Caco-2 (cell line): ENCODE data around the gene CACNA1H. TPM values are rescaled to one million over a fixed set of nuclear protein-coding genes. Genes with fewer than 3 reads are reported as not detected.

ENCODE experiments used
- BruUV-seq: library from RNA; stranded (reverse); fragments of 400-500 nt; replicated peaks from 2 replicates; lab custom pipeline; 2021; lab: Mats Ljungman, UMichigan
- CTCF ChIA-PET: fragments of 300-600 bp; sonication (Branson Sonifier 250); formaldehyde crosslinking; loops from one replicate; lab custom pipeline; 2022; ENCODE audit warnings: antibody characterized with exemption; lab: Charles Lee
- POLR2A ChIA-PET: fragments of 300-600 bp; sonication (Branson Sonifier 250); formaldehyde crosslinking; loops from one replicate; lab custom pipeline; 2022; ENCODE audit warnings: antibody characterized with exemption; lab: Charles Lee
- DNase-seq, 2 experiments: peaks; one replicate each; pipeline versions ENCODE4 v3.0.0 to v3.0.0-alpha.2; 2020 to 2022
- H3K27me3 ChIP-seq: replicated peaks from 2 replicates; pipeline ENCODE4 v1.6.0; 2011; ENCODE audit warnings: low read length; ENCODE audit not compliant: control insufficient read depth, insufficient read depth
- H3K36me3 ChIP-seq: 2 replicates; pipeline ENCODE4 v1.5.1; 2011; ENCODE audit warnings: low read length; ENCODE audit not compliant: control insufficient read depth, insufficient read depth
- H3K4me1 ChIP-seq: fragments of 250-450 bp; sonication (Bioruptor Pico); 2 replicates; pipeline ENCODE4 v1.5.1; 2020; ENCODE audit warnings: mild to moderate bottlenecking
- H3K4me3 ChIP-seq: 2 replicates; pipeline ENCODE4 v1.5.1; 2011; ENCODE audit warnings: low read depth, mild to moderate bottlenecking, control low read depth, low read length
- H3K9me3 ChIP-seq: fragments of 250-450 bp; sonication (Bioruptor Pico); 2 replicates; pipeline ENCODE4 v1.5.1; 2020; ENCODE audit warnings: mild to moderate bottlenecking, moderate library complexity
- H3K27ac Mint-ChIP-seq: one replicate; pipeline ENCODE4 v1.8.0; 2022; ENCODE audit warnings: mixed read lengths; ENCODE audit not compliant: unreplicated experiment
- H3K27me3 Mint-ChIP-seq: one replicate; pipeline ENCODE4 v1.8.0; 2022; ENCODE audit warnings: mixed read lengths; ENCODE audit not compliant: insufficient read depth, unreplicated experiment
- H3K36me3 Mint-ChIP-seq: one replicate; pipeline ENCODE4 v1.8.0; 2022; ENCODE audit warnings: mild to moderate bottlenecking, mixed read lengths; ENCODE audit not compliant: insufficient read depth, unreplicated experiment
- H3K4me1 Mint-ChIP-seq: one replicate; pipeline ENCODE4 v1.8.0; 2022; ENCODE audit warnings: low read depth, mixed read lengths; ENCODE audit not compliant: unreplicated experiment
- H3K4me3 Mint-ChIP-seq: one replicate; pipeline ENCODE4 v1.8.0; 2022; ENCODE audit warnings: mild to moderate bottlenecking, moderate library complexity, mixed read lengths; ENCODE audit not compliant: unreplicated experiment
- H3K9me3 Mint-ChIP-seq: one replicate; pipeline ENCODE4 v1.8.0; 2022; ENCODE audit warnings: mixed read lengths; ENCODE audit not compliant: unreplicated experiment
- intact Hi-C: fragments of 100-400 bp; cut with micrococcal nuclease; formaldehyde crosslinking; loops from one replicate; pipeline ENCODE4 v1.10.0; 2022; ENCODE audit not compliant: unreplicated experiment
- total RNA-seq: library from RNA; stranded (reverse); gene quantifications from 2 replicates; pipeline ENCODE4 v1.2.3, GENCODE V29; 2022
- TF ChIP-seq, protein P1 (sequence below), 2 experiments: fragments of 200-600 bp in 1 of 2; IDR thresholded peaks; 1 replicate in 1 of 2; 2 replicates in 1 of 2; pipeline versions ENCODE4 v1.5.1 to v1.8.0; 2011 to 2022; ENCODE audit warnings: antibody characterized with exemption in 1 of 2, control low read depth in 1 of 2, inconsistent platforms in 1 of 2, low read depth in 1 of 2, low read length in 1 of 2, mild to moderate bottlenecking in 1 of 2, moderate library complexity in 1 of 2; ENCODE audit not compliant: insufficient read depth in 1 of 2, severe bottlenecking in 1 of 2, unreplicated experiment in 1 of 2

CACNA1H gene
- total RNA-seq, 1 experiment from 2014 or later: 5.1 TPM

DNA sequence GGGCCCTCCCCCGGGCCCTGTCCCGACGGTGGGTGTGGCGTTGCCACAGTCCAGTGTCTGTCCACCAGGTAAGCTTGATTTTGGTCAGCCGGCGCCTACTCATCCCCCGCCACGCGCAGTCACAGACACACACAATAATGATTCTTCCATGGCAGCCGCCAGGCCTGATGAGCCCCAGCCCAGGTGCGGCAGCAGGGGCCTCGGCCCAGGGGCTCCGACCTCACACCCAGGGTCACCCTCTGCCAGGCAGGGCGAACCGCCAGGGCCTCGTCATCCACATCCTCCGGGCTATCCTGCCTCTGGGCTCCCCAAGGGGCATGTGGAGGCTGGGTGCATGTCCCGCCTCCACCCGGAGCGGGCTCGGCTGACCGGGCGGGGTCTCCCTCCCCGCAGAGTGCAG lies 64.6 kb downstream of the CACNA1H start:
- Histone ChIP-seq H3K9me3 (no peaks in the 10 kb centered on the region), H3K27me3 (no peaks in the 10 kb centered on the region), H3K36me3 (no peaks in the 10 kb centered on the region), H3K4me1 (no peaks in the 10 kb centered on the region), H3K4me3 (no peak overlapping the region)
- TF ChIP-seq, protein P1, sequence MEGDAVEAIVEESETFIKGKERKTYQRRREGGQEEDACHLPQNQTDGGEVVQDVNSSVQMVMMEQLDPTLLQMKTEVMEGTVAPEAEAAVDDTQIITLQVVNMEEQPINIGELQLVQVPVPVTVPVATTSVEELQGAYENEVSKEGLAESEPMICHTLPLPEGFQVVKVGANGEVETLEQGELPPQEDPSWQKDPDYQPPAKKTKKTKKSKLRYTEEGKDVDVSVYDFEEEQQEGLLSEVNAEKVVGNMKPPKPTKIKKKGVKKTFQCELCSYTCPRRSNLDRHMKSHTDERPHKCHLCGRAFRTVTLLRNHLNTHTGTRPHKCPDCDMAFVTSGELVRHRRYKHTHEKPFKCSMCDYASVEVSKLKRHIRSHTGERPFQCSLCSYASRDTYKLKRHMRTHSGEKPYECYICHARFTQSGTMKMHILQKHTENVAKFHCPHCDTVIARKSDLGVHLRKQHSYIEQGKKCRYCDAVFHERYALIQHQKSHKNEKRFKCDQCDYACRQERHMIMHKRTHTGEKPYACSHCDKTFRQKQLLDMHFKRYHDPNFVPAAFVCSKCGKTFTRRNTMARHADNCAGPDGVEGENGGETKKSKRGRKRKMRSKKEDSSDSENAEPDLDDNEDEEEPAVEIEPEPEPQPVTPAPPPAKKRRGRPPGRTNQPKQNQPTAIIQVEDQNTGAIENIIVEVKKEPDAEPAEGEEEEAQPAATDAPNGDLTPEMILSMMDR (IDR thresholded peaks at IDR 0.05; ENCODE audit: insufficient read depth in 1 of 2, low read depth in 1 of 2, low read length in 1 of 2, severe bottlenecking in 1 of 2, unreplicated experiment in 1 of 2): no peak
- no peak for DNase-seq
- CTCF ChIA-PET: no interaction called here
- intact Hi-C loops: no loop called here
- Mint-ChIP-seq H3K27me3 (peaks cover 2% of the 10 kb centered on the region), H3K36me3 (no peaks in the 10 kb centered on the region), H3K27ac (no peak overlapping the region), H3K4me3 (no peak overlapping the region), H3K4me1 (no peaks in the 10 kb centered on the region), H3K9me3 (no peaks in the 10 kb centered on the region)
- BruUV-seq: no TSS peak
- POLR2A ChIA-PET: no interaction called here

DNA sequence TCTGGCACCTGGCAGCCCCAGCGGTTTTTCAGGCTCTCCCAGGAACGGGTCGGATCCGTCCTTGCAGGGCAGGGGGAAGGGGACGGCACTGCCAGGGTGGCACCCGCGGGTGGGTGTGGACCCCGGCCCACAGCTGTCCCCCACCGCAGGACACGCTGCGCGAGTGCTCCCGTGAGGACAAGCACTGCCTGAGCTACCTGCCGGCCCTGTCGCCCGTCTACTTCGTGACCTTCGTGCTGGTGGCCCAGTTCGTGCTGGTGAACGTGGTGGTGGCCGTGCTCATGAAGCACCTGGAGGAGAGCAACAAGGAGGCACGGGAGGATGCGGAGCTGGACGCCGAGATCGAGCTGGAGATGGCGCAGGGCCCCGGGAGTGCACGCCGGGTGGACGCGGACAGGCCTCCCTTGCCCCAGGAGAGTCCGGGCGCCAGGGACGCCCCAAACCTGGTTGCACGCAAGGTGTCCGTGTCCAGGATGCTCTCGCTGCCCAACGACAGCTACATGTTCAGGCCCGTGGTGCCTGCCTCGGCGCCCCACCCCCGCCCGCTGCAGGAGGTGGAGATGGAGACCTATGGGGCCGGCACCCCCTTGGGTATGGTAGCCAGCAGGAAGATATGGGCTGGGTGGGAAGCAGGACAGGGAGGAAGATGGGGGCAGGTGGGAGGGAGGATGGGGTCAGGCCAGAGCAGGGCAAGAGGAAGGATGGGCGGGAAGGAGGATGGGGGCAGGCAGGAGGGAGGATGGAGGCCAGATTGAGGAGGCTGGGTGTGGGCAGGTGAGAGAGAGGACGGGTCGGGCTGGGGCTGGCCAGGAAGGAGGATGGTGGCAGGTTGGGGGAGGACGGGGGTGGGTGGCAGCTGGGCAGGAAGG lies 65.4 kb downstream of the CACNA1H start:
- BruUV-seq: no TSS peak
- no peak overlapping the region for H3K4me3 Mint-ChIP-seq
- H3K9me3 ChIP-seq: no peaks in the 10 kb centered on the region
- H3K27me3 Mint-ChIP-seq: peaks cover 2% of the 10 kb centered on the region
- no peaks in the 10 kb centered on the region for H3K27me3 ChIP-seq
- no peaks in the 10 kb centered on the region for H3K9me3 Mint-ChIP-seq
- ChIA-PET CTCF (no interaction called here), POLR2A (no interaction called here)
- no peaks in the 10 kb centered on the region for H3K36me3 Mint-ChIP-seq
- TF ChIP-seq, protein P1 (IDR thresholded peaks at IDR 0.05; ENCODE audit: insufficient read depth in 1 of 2, low read depth in 1 of 2, low read length in 1 of 2, severe bottlenecking in 1 of 2, unreplicated experiment in 1 of 2): no peak
- no peaks in the 10 kb centered on the region for H3K4me1 ChIP-seq
- no peaks in the 10 kb centered on the region for H3K36me3 ChIP-seq
- no peak for DNase-seq
- no peak overlapping the region for H3K27ac Mint-ChIP-seq
- intact Hi-C loops: no loop called here
- H3K4me3 ChIP-seq: no peak overlapping the region
- H3K4me1 Mint-ChIP-seq: no peaks in the 10 kb centered on the region

DNA sequence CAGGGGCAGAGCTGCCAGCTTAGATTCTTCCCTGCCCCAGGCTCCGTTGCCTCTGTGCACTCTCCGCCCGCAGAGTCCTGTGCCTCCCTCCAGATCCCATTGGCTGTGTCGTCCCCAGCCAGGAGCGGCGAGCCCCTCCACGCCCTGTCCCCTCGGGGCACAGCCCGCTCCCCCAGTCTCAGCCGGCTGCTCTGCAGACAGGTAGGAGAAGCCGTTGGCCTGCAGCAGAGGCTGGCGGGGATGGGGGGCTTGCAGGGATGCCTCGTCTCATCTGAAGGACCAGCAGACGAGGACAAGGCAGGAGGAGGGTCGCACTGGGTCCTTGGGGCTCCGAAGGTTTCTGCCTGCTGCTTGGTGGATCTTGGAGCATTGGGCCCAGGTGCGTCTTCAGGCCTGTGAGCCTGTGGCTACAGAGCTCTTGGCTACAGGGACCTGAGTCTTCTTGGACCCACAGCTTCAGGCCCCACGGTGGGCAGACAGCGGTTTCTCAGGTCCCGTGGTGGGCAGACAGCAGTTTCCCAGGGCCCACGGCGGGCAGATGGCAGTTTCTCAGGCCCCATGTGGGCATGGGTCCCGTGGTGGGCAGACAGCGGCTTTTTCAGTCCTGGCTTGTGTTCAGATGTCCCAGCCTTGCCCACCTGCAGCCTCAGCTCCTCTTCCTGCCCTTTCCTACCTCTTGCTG lies 66.2 kb downstream of the CACNA1H start:
- no peaks in the 10 kb centered on the region for H3K27me3 ChIP-seq

More for the DNA sequence above, 66.2 kb downstream of the CACNA1H start:
- Mint-ChIP-seq H3K4me1 (no peaks in the 10 kb centered on the region), H3K27ac (no peak overlapping the region), H3K9me3 (no peaks in the 10 kb centered on the region), H3K4me3 (no peak overlapping the region), H3K27me3 (peaks cover 2% of the 10 kb centered on the region), H3K36me3 (no peaks in the 10 kb centered on the region)
- Histone ChIP-seq H3K36me3 (no peaks in the 10 kb centered on the region), H3K4me3 (no peak overlapping the region), H3K9me3 (no peaks in the 10 kb centered on the region), H3K4me1 (no peaks in the 10 kb centered on the region)
- ChIA-PET CTCF (no interaction called here), POLR2A (no interaction called here)
- DNase-seq: no peak
- TF ChIP-seq, protein P1 (IDR thresholded peaks at IDR 0.05; ENCODE audit: insufficient read depth in 1 of 2, low read depth in 1 of 2, low read length in 1 of 2, severe bottlenecking in 1 of 2, unreplicated experiment in 1 of 2): no peak
- intact Hi-C loops: no loop called here
- no TSS peak for BruUV-seq
